NCI-H748 treated with DMSO at 0.1 percent for 48 hours (cell line): Measurements from ENCODE around the gene ZFP2.

Experiments used
- DNase-seq: peaks from one replicate; lab custom pipeline; 2025; lab: John Stamatoyannopoulos, UW

Gene ZFP2

DNA sequence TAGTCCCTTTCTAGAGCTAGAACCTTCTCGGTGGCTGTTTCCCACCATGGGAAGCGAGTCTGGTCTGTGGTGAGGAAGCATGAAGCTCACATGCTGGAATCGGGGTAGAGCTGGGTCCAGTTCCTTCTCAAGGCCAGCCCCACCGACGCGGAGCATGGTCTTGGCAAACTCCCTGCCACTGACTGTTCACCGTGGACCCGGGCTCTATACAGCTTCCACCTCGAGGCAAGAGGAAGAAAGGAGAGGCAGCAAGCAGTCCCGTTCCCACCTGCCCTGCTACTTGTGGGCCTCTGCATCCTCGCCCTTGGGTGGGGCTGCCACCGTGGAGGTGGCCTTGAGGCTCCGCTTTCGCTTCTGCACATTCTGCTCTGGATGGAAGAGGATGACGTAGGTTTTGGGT lies 85.7 kb downstream of the ZFP2 start:
- no peak for DNase-seq
